HTERT RPE-1 (cell line): ENCODE data around the gene AACS.
"Not testable (repeated sequence)": the region's sequence is repeated elsewhere in the genome, so short reads cannot be mapped to it uniquely, and the experiment has no call there.

Experiments
- in situ Hi-C: fragments of 300-500 bp; cut with MboI; formaldehyde crosslinking; loops from 4 replicates; pipeline ENCODE4 v1.14.3; 2020; ENCODE audit warnings: low sequenced_read_pairs

AACS gene

GRCh38 chr12:125055591-125055990 is 9.6 kb upstream of the AACS start:
- in situ Hi-C loops, result no loop called here

- in situ Hi-C loops, result no loop called here
Measured at GRCh38 chr12:125056306-125056705, 8.9 kb upstream of the AACS start.

GRCh38 chr12:125057708-125058107 is 7.5 kb upstream of the AACS start:
- in situ Hi-C loops, result no loop called here

- in situ Hi-C loops, result no loop called here
Measured at GRCh38 chr12:125061229-125061628, 4.0 kb upstream of the AACS start.

- in situ Hi-C loops, result not testable (repeated sequence)
Measured at GRCh38 chr12:125063522-125063921, 1.7 kb upstream of the AACS start.

GRCh38 chr12:125064492-125064891 is 743 bp upstream of the AACS start:
- in situ Hi-C loops, result no loop called here

- in situ Hi-C loops, result no loop called here
Measured at GRCh38 chr12:125065919-125066570, 810 bp downstream of the AACS start.

- in situ Hi-C loops, result no loop called here
Measured at GRCh38 chr12:125068391-125068790, 3.2 kb downstream of the AACS start.

- in situ Hi-C loops, result no loop called here
Measured at GRCh38 chr12:125069616-125070015, 4.4 kb downstream of the AACS start.

GRCh38 chr12:125070112-125070511 is 4.9 kb downstream of the AACS start:
- in situ Hi-C loops, result no loop called here

- in situ Hi-C loops, result no loop called here
Measured at GRCh38 chr12:125070661-125071390, 5.6 kb downstream of the AACS start.

GRCh38 chr12:125071456-125071855 is 6.2 kb downstream of the AACS start:
- in situ Hi-C loops, result no loop called here

- in situ Hi-C loops, result no loop called here
Measured at GRCh38 chr12:125072496-125072895, 7.3 kb downstream of the AACS start.

GRCh38 chr12:125074294-125074693 is 9.1 kb downstream of the AACS start:
- in situ Hi-C loops, result not testable (repeated sequence)

- in situ Hi-C loops, result no loop called here
Measured at GRCh38 chr12:125076103-125076502, 10.9 kb downstream of the AACS start.

GRCh38 chr12:125079084-125079483 is 13.8 kb downstream of the AACS start:
- in situ Hi-C loops, result no loop called here

GRCh38 chr12:125079648-125080645 is 14.7 kb downstream of the AACS start:
- in situ Hi-C loops, result no loop called here

- in situ Hi-C loops, result no loop called here
Measured at GRCh38 chr12:125081427-125081826, 16.2 kb downstream of the AACS start.

- in situ Hi-C loops, result no loop called here
Measured at GRCh38 chr12:125083072-125083471, 17.8 kb downstream of the AACS start.

- in situ Hi-C loops, result not testable (repeated sequence)
Measured at GRCh38 chr12:125088199-125088598, 23.0 kb downstream of the AACS start.

GRCh38 chr12:125089083-125089482 is 23.8 kb downstream of the AACS start:
- in situ Hi-C loops, result no loop called here
